Aorta (tissue), 5 donors: Measurements from ENCODE around the gene CSTF2. TPM values are rescaled to one million over a fixed set of nuclear protein-coding genes. Genes with fewer than 3 reads are reported as not detected.

Experiments
- ATAC-seq: fragments of 200-7000 bp; cut with Tn5 transposase; one replicate; pipeline ENCODE4 v1.9.1; 2022; ENCODE audit warnings: moderate library complexity; ENCODE audit not compliant: low FRiP score
- DNase-seq, 2 donors: peaks; one replicate each; pipeline ENCODE4 v3.0.0-alpha.2; 2020
- H3K27ac ChIP-seq, 2 donors: one replicate each; pipeline ENCODE4 v1.5.1; 2013; ENCODE audit warnings: low read length in 2 of 2, mild to moderate bottlenecking in 2 of 2, moderate library complexity in 2 of 2, control low read depth in 1 of 2, inconsistent platforms in 1 of 2, low read depth in 1 of 2
- H3K27me3 ChIP-seq, 2 donors: one replicate each; pipeline ENCODE4 v1.6.1; 2013; ENCODE audit warnings: control low read depth in 1 of 2, low read length in 1 of 2, mild to moderate bottlenecking in 1 of 2, moderate library complexity in 1 of 2; ENCODE audit not compliant: insufficient read depth in 2 of 2, control insufficient read depth in 1 of 2
- H3K36me3 ChIP-seq, 2 donors: one replicate each; pipeline ENCODE4 v1.6.1; 2013; ENCODE audit warnings: control low read depth in 1 of 2, low read length in 1 of 2, mild to moderate bottlenecking in 1 of 2; ENCODE audit not compliant: insufficient read depth in 2 of 2, control insufficient read depth in 1 of 2
- H3K4me1 ChIP-seq, 2 donors: one replicate each; pipeline ENCODE4 v1.6.1; 2013; ENCODE audit warnings: low read length in 2 of 2, control low read depth in 1 of 2, mild to moderate bottlenecking in 1 of 2, moderate library complexity in 1 of 2; ENCODE audit not compliant: insufficient read depth in 2 of 2, control insufficient read depth in 1 of 2
- H3K4me3 ChIP-seq, 2 donors: one replicate each; pipeline ENCODE4 v1.5.1; 2013; ENCODE audit warnings: low read length in 2 of 2, control low read depth in 1 of 2, mild to moderate bottlenecking in 1 of 2
- H3K9me3 ChIP-seq: one replicate; pipeline ENCODE4 v1.6.1; 2013; ENCODE audit warnings: mild to moderate bottlenecking, low read length; ENCODE audit not compliant: control insufficient read depth
- WGBS, 2 donors: extraction: QIAGEN DNeasy Blood & Tissue Kit; methylation state at CpG; one replicate each; pipeline ENCODE4 v1.1.7; 2013; 5-methylcytosine and 5-hydroxymethylcytosine counted together
- intact Hi-C, 2 donors: fragments of 100-400 bp; cut with DNase I; formaldehyde crosslinking; loops; one replicate each; pipeline versions ENCODE4 v1.14.2 to v1.15.0; 2022
- polyA plus RNA-seq, 2 donors: library from polyadenylated mRNA; stranded (reverse); fragments of 200-250 nt; gene quantifications; one replicate each; pipeline ENCODE4 v1.2.3, GENCODE V29; 2013
- total RNA-seq, 2 donors: library from RNA; stranded (reverse); fragmentation: NEBNext Ultra II Directional; extraction: Animal tissue kit (Norgen Biotek cat#: 25700); gene quantifications; one replicate each; pipeline ENCODE4 v1.2.1, GENCODE V29; 2021
- donor health status: healthy with polysubstance abuse.
- donor health status: Bipolar disorder and iron deficiency.
- donor health status: DM: no; HTN: no; CAD: no.
- donor health status: DM: no; HTN: no; CAD: no.
- donor health status: DM: yes; HTN: yes; CAD: no.

Gene CSTF2
- total and polyA plus RNA-seq, 4 donors: 3.1 to 11.1 (median 6.4) TPM

DNA sequence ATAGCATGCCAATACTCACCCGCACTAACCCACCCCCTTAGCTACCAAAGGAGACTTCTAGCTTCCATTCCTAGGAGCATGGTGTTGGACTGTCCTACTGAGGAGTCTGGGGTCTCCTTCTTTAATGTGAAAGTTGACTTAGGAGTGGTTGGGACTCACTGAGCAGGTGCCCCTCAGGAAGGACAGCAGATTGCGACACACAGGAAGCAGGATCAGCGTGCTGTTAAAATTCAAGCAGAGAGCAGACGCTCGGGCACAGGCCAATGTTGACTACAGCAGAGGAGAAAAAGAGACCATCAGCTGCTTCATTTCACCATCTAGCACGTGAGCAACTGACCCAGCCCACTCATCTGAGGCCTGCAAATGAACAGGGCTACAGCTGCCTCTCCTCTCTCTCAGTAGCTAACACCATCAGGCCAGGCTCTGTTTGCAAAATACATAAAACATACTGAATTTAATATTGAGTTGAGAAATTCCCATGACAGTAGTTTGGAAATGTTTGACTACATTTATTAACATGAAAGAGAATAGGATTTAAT, 43.2 kb downstream of the CSTF2 start:
- Histone ChIP-seq H3K36me3 (no peaks in the 10 kb centered on the region), H3K9me3 (no peaks in the 10 kb centered on the region), H3K4me1 (no peaks in the 10 kb centered on the region), H3K27me3 (no peaks in the 10 kb centered on the region), H3K27ac (no peak overlapping the region), H3K4me3 (no peak overlapping the region)
- DNase-seq: no peak
- WGBS, 2 donors: 64 to 75% methylated on average over 6 of the region's 6 CpGs
- ATAC-seq: no peak
- intact Hi-C loops: no loop called here

DNA sequence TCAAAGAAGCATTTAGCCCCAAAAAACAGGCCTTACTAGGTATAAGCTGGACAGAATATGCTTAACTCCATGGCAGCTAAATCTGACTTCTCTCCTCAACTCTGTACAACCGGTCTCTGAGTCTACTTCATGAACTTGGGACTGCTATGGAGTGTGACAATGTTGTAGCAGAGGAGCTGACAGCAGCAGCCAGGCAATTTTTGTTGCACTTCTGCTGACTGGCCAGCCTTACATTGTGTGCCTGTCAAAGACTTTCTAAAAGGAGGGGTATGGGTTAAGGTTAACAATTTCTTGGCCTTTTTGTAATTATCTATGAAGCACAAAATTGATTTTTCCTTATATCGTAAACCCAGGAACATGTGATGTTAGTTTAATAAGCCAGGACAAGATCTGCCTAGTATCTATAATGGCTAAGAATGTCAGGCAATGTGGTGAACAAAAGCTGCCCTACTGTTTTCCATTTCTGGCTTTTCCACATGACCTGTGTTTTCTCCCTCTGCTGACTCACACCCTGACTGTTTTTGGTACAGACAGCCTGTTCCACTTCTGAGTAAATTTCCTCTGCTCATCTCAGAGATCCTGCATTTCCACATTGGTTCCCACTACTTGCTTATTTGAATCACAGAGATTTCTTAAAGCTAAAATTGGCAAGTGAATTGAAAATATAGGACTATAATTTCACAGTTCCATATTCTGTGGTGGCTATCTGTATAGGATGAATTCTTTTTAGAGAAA, 44.6 kb downstream of the CSTF2 start:
- no peaks in the 10 kb centered on the region for H3K36me3 ChIP-seq
- H3K4me1 ChIP-seq: no peaks in the 10 kb centered on the region
- no peak overlapping the region for H3K4me3 ChIP-seq
- intact Hi-C loops: no loop called here
- WGBS, 2 donors: 55 to 65% methylated on average over 2 of the region's 2 CpGs
- DNase-seq: no peak
- no peak for ATAC-seq
- no peaks in the 10 kb centered on the region for H3K27me3 ChIP-seq
- H3K27ac ChIP-seq: no peak overlapping the region
- no peaks in the 10 kb centered on the region for H3K9me3 ChIP-seq

- no peak for DNase-seq
- no peak overlapping the region for H3K4me3 ChIP-seq
- H3K27me3 ChIP-seq: no peaks in the 10 kb centered on the region
- no peak for ATAC-seq
- H3K36me3 ChIP-seq: no peaks in the 10 kb centered on the region
- intact Hi-C loops: no loop called here
- 53 to 85% methylated on average over 2 of the region's 2 CpGs for WGBS, 2 donors
- H3K27ac ChIP-seq: no peak overlapping the region
- no peaks in the 10 kb centered on the region for H3K4me1 ChIP-seq
- H3K9me3 ChIP-seq: no peaks in the 10 kb centered on the region
Observed at GRCh38 chrX:100868273-100868672, 48.1 kb downstream of the CSTF2 start.

- intact Hi-C loops: no loop called here
- ATAC-seq (no peak), DNase-seq (no peak)
- Histone ChIP-seq H3K4me3 (no peak overlapping the region), H3K27me3 (no peaks in the 10 kb centered on the region), H3K27ac (no peak overlapping the region), H3K9me3 (no peaks in the 10 kb centered on the region), H3K4me1 (no peaks in the 10 kb centered on the region), H3K36me3 (no peaks in the 10 kb centered on the region)
- WGBS, 2 donors: 43 to 53% methylated on average over 5 of the region's 5 CpGs
Observed at GRCh38 chrX:100870527-100870926, 50.3 kb downstream of the CSTF2 start.

GRCh38 chrX:100871594-100872560, 51.7 kb downstream of the CSTF2 start:
- Histone ChIP-seq H3K36me3 (no peaks in the 10 kb centered on the region), H3K9me3 (no peaks in the 10 kb centered on the region), H3K27ac (no peak overlapping the region), H3K4me1 (no peaks in the 10 kb centered on the region), H3K27me3 (no peaks in the 10 kb centered on the region), H3K4me3 (no peak overlapping the region)
- ATAC-seq: no peak
- no peak for DNase-seq
- WGBS, 2 donors: 50 to 61% methylated on average over 9 of the region's 9 CpGs
- intact Hi-C loops: no loop called here

DNA sequence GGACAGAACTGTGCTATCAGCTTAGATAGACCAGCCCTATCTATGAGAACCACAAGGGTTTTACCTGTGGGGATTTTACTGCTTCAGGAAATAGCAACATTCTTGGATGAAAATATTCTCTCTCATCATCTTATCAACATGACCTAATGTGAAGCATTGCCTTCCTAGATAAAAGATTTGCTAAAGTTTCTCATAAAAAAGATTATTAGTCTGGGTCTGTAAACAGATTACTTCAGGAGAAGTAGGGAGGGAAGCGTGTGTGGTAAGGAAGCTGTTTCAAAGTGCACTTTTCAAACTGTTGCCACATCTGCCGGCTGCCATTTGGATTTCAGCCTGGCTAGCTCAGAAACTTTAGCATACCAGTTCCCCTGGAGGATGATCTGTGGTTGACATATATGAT, 54.1 kb downstream of the CSTF2 start, which contains the start of gene NOX1:
NOX1 (minus strand) TSS at position 35 of the 400 bp plus-strand sequence. CDS start 220 bp downstream, outside the sequence.
- H3K36me3 ChIP-seq: no peaks in the 10 kb centered on the region
- no peaks in the 10 kb centered on the region for H3K9me3 ChIP-seq
- no peak within 1 kb of the TSS for H3K27ac ChIP-seq
- no peak within 1 kb of the TSS for H3K4me3 ChIP-seq
- ATAC-seq (no peak), DNase-seq (no peak)
- intact Hi-C loops: no loop called here
- no peaks in the 10 kb centered on the region for H3K4me1 ChIP-seq
- no peaks in the 10 kb centered on the region for H3K27me3 ChIP-seq
- WGBS, 2 donors: 45 to 50% methylated on average over 2 of the region's 2 CpGs

- 60 to 79% methylated on average over 2 of the region's 2 CpGs for WGBS, 2 donors
- ATAC-seq (no peak), DNase-seq (no peak)
- Histone ChIP-seq H3K4me1 (no peaks in the 10 kb centered on the region), H3K36me3 (no peaks in the 10 kb centered on the region), H3K9me3 (no peaks in the 10 kb centered on the region), H3K4me3 (no peak overlapping the region), H3K27ac (no peak overlapping the region), H3K27me3 (no peaks in the 10 kb centered on the region)
- intact Hi-C loops: no loop called here
Observed at GRCh38 chrX:100880368-100880767, 60.2 kb downstream of the CSTF2 start.

DNA sequence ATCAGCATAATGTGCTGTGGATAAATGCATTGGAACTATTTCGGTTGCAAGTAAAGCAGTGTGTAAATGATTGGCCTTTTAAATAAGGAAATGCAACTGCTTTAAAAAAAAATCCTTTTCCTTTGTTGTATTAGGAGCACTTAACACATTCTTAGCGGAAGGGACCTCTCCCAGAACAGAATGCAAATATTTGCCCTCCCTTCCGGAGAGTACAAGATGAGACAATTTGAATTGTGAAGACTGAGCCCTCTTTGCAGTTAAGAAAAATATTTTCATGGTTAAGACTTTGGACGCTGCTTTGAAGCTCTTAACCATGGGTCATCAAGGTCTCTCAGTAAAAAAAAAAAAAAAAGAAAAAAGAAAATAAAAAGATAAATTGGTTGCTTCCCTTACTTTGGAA, 63.5 kb downstream of the CSTF2 start:
- intact Hi-C loops: no loop called here
- WGBS, 2 donors: 32 to 44% methylated on average over 4 of the region's 4 CpGs

More for the DNA sequence above, 63.5 kb downstream of the CSTF2 start:
- H3K4me1 ChIP-seq: no peaks in the 10 kb centered on the region
- no peaks in the 10 kb centered on the region for H3K36me3 ChIP-seq
- H3K4me3 ChIP-seq: no peak overlapping the region
- H3K27me3 ChIP-seq: no peaks in the 10 kb centered on the region
- DNase-seq (no peak), ATAC-seq (no peak)
- no peak overlapping the region for H3K27ac ChIP-seq
- H3K9me3 ChIP-seq: no peaks in the 10 kb centered on the region
